ENCODE results near the gene LYST.
"Not testable (repeated sequence)": the region's sequence is repeated elsewhere in the genome, so short reads cannot be mapped to it uniquely, and the experiment has no call there.

Gene LYST

GRCh38 chr1:235757587-235758096 lies 109.1 kb downstream of the LYST start:
- DNase-seq, result no peak

DNA sequence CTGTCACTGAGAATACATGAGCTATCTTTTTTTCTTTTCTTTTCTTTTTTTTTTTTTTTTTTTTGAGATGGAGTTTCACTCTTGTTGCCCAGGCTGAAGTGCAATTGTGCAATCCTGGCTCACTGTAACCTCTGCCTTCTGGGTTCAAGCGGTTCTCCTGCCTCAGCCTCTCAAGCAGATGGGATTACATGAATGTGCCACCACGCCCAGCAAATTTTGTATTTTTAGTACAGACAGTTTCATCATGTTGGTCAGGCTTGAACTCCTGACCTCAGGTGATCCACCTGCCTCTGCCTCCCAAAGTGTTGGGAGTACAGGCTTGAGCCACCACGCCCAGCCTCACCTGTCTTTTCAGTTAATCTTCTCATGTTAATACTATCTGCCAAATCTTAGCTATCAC lies 112.5 kb downstream of the LYST start:
- DNase-seq, result not testable (repeated sequence)

- no peak for DNase-seq
Observed at GRCh38 chr1:235749755-235750300, 116.9 kb downstream of the LYST start.

GRCh38 chr1:235748747-235749146 lies 118.0 kb downstream of the LYST start:
- DNase-seq, result no peak

DNA sequence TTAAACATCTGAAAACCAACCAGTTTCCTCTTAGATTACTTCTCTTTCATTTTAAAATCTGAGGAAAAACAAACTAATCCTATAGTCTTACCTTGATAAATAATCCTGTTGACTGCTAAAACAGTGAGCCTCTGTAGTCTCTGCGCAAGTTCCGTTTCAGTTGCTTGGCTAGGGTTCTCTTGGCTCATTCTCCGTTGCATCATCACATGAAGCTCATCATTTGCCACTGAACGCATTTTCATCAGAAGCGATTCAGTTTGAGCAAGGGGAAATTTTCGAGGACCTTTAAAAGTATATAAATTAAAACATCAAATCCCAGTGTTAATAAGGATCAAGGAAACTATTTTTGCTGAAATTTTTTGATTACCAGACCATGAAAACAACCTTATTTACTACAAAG lies 120.5 kb downstream of the LYST start:
- no peak for DNase-seq

DNA sequence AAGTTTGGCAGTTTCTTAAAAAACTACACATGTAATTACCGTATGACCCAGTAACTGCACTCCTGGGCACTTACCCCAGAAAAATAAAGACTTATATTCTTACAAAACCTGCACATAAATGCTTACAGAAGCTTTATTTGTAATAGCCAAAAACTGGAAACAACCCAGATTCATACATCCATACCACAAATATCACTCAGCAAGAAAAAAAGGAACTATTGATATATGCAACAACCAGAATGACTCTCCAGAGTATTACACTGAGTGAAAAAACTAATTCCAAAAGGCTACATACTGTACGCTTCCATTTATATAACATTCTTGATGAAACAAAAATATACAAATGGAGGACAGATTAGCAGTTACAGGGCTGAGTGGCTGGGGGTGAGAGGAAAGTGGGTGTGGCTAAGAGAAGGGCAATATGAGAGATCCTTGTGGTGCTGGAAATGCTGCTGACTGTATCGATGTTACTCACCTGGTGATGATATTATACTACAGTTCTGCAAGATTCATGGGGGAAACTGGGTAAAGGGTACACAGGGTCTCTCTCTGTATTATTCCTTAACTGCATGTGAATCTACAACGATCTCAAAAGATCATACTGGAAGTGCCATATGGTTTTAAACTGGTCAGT lies 121.1 kb downstream of the LYST start:
- no peak for DNase-seq

- no peak for DNase-seq
Observed at GRCh38 chr1:235742914-235743599, 123.6 kb downstream of the LYST start.

DNA sequence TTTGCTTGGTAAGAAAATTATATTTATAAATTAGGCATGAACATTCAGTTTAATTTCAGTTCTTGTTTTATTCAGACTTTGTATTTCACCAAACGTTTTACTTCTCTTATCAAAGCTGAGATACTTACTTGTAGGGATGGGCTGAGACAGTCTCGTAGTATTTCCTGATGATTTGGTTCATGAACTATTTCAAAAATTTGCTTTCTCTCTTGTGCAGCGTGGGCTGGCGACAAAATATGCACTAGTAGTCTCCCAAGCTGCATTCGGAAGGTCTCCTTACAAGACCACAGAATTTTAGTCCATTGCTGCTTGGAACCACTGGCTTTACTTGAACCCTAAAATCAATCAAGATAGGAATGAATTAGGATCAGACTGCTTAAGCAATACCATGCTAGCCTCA lies 125.4 kb downstream of the LYST start:
- DNase-seq, result no peak

GRCh38 chr1:235739631-235740030 lies 127.1 kb downstream of the LYST start:
- DNase-seq, result no peak

GRCh38 chr1:235739124-235739523 lies 127.6 kb downstream of the LYST start:
- no peak for DNase-seq

DNA sequence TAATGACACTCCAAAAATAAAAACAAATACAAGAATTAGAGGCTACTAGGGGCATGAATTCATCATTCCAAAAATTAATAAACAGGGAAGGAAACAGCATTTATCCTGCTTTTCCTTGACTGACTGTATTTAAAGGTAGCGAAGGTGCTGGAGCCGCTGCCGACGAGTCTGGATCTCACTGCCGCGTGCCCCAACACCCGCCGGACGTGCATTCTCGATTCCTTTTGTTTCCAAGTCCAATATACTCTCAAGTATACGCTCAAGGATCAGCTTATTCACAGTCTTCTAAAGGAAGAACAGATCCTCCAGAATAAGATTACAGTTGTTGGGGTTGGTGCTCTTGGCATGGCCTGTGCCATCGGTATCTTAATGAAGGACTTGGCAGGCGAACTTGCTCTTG lies 129.0 kb downstream of the LYST start:
- no peak for DNase-seq

- DNase-seq, result no peak
Observed at GRCh38 chr1:235736263-235736662, 130.4 kb downstream of the LYST start.

DNA sequence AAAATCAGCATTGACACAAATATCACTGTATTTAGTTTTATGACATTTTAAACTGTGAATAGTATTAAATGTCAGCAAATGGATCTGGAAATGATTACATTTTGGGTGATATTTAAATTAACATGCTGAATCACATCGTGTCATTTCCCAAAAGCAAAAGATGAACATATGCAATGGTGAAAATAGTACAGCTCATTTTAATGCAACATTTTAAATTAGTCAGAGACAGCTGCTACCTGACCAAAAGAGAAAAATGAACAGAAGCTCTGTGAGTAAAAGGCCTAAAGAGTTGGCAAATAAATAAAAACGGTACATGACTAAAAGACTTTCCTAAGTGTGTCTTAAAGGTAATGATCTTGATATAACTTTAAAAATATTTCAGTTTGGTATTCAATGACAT lies 131.1 kb downstream of the LYST start:
- DNase-seq, result no peak

GRCh38 chr1:235734335-235734734 lies 132.4 kb downstream of the LYST start:
- DNase-seq, result no peak

- no peak for DNase-seq
Observed at GRCh38 chr1:235730007-235730406, 136.7 kb downstream of the LYST start.

DNA sequence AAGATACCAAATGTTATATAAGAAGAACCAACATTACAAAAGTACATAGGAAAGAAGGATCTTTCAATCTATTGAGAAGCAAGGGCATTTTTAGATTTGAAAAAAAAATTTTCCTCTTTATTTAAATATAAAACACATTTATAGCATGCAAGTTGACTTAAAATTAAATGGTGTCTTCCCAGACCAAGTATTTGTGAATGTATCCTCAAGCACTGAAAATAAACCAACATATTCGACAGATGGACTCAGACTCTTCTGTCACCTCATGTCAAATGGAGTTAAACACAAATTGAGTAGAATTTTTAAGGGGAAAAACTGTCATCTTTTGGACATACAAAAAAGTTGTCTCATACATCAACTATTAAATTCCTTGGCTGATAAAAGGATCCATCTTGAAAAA lies 140.1 kb downstream of the LYST start:
- DNase-seq, result no peak

DNA sequence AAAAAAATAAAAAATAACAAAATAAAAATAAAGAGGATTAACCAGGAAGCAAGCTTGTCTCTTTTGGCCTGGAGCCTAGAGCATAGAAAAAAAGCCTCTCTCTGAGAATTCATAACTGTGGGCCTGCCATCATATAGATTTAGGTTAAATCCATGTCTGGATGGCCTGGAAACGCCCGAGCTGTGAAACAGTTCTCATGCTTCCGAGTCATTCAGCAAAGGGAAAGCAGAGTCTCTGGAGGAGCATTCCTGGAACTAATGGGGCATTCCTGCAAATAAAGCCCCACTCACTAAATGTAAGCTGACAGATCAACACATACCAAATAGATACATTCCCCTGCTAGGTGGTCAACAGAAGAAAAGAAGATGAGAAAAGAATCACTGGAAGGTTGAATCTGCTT lies 141.3 kb downstream of the LYST start:
- no peak for DNase-seq

DNA sequence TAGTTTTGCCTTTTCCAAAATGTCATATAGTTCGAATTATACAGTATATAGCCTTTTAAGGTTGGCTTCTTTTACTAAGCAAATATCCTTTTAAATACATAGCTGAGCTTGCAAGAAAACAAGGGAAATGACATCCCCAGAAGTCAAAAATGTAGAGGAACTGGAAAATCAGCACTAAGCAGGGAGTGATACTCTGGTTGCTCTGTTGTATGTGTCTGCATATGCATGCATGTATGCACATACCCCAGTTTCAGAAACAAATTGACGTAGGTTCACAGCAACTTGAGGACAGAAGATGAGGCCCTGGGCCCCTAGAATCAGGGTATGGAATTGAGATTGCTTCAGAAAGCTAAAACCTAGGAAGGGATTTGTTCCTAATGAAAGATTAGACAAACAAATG lies 142.0 kb downstream of the LYST start:
- DNase-seq, result no peak

GRCh38 chr1:235722858-235723257 lies 143.8 kb downstream of the LYST start:
- no peak for DNase-seq

DNA sequence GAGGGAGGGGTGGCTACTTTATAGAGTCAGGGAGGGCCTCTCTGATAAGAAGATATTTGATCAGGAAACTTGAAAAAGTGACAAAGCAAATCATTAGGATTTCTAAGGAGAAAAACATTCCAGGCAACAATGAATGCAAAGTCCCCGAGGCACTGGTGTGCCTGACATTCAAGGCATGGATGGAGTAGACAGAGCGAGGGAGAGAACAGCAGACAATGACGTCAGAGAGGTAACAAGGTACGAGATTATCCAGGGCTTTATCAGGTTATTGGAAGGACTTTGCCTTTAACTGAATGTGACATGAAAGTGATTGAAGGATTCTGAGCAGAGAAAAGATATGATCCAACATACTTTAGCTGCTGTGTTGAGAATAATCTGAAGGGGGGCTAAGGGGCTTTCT lies 144.7 kb downstream of the LYST start:
- no peak for DNase-seq

- DNase-seq, result no peak
Observed at GRCh38 chr1:235720544-235720943, 146.2 kb downstream of the LYST start.

GRCh38 chr1:235714205-235714897 lies 152.4 kb downstream of the LYST start:
- DNase-seq, result no peak

- DNase-seq, result no peak
Observed at GRCh38 chr1:235712812-235713211, 153.9 kb downstream of the LYST start.

- DNase-seq, result no peak
Observed at GRCh38 chr1:235710687-235711086, 156.0 kb downstream of the LYST start.
